HepG2 (cell line): Measurements from ENCODE around the gene CCDC183. TPM values are rescaled to one million over a fixed set of nuclear protein-coding genes. Genes with fewer than 3 reads are reported as not detected.

Experiments
- BCLAF1 ChIP-seq: fragments of 450-650 bp; IDR thresholded peaks from 2 replicates; pipeline ENCODE4 v1.6.1; 2017; ENCODE audit warnings: mild to moderate bottlenecking
- DPF2 ChIP-seq: sonication (generic); formaldehyde crosslinking; IDR thresholded peaks from 2 replicates; pipeline ENCODE4 v1.4.0; 2020; ENCODE audit warnings: mild to moderate bottlenecking, low read depth, missing genetic modification reagents, borderline replicate concordance
- FOXO1 ChIP-seq: sonication (generic); formaldehyde crosslinking; IDR thresholded peaks from 2 replicates; pipeline ENCODE4 v1.4.0; 2020; ENCODE audit warnings: missing genetic modification reagents
- HOXA3 ChIP-seq: sonication (generic); formaldehyde crosslinking; IDR thresholded peaks from 2 replicates; pipeline ENCODE4 v1.5.0; 2020; ENCODE audit warnings: missing genetic modification reagents
- KLF13 ChIP-seq: sonication (generic); formaldehyde crosslinking; IDR thresholded peaks from 2 replicates; pipeline ENCODE4 v1.4.0; 2020; ENCODE audit warnings: mild to moderate bottlenecking, missing genetic modification reagents
- MLX ChIP-seq: IDR thresholded peaks from 2 replicates; pipeline ENCODE4 v1.6.1; 2016
- NBN ChIP-seq: fragments of 450-650 bp; conservative IDR thresholded peaks from 2 replicates; pipeline ENCODE4 v1.6.1; 2017
- TCF7L2 ChIP-seq: IDR thresholded peaks from 2 replicates; pipeline ENCODE4 v1.6.1; 2011; ENCODE audit warnings: mild to moderate bottlenecking, low read depth, low read length, moderate library complexity
- ZGPAT ChIP-seq: IDR thresholded peaks from 2 replicates; pipeline ENCODE4 v1.6.1; 2016; ENCODE audit warnings: mild to moderate bottlenecking
- ZHX2 ChIP-seq, 2 experiments: sonication (generic) in 1 of 2; formaldehyde crosslinking in 1 of 2; IDR thresholded peaks; 2 replicates each; pipeline versions ENCODE4 v1.6.1 to v1.9.0; 2014 to 2022; ENCODE audit warnings: antibody characterized with exemption in 1 of 2, borderline replicate concordance in 1 of 2, inconsistent platforms in 1 of 2, low read depth in 1 of 2, missing genetic modification reagents in 1 of 2
- ZNF251 ChIP-seq: sonication (generic); formaldehyde crosslinking; IDR thresholded peaks from 2 replicates; pipeline ENCODE4 v1.9.0; 2021; ENCODE audit warnings: mild to moderate bottlenecking, missing genetic modification reagents
- ZNF460 ChIP-seq: sonication (generic); formaldehyde crosslinking; IDR thresholded peaks from 2 replicates; pipeline ENCODE4 v1.5.1; 2020; ENCODE audit warnings: missing genetic modification reagents, mild to moderate bottlenecking, borderline replicate concordance
- ZNF512 ChIP-seq: sonication (generic); formaldehyde crosslinking; IDR thresholded peaks from 2 replicates; pipeline ENCODE4 v1.4.0; 2020; ENCODE audit warnings: mild to moderate bottlenecking, missing genetic modification reagents
- ZNF543 ChIP-seq: sonication (generic); formaldehyde crosslinking; IDR thresholded peaks from 2 replicates; pipeline ENCODE4 v1.4.0; 2020; ENCODE audit warnings: mild to moderate bottlenecking, missing genetic modification reagents
- ZNF792 ChIP-seq: IDR thresholded peaks from 2 replicates; pipeline ENCODE4 v1.6.1; 2016
- polyA plus RNA-seq, 8 experiments: library from polyadenylated mRNA; depleted of rRNA in 3 of 8; stranded (reverse) in 7 of 8; unstranded in 1 of 8; fragments of >200 nt; fragmentation: Illumina TruSeq in 4 of 8; extraction: Trizol in 4 of 8; gene quantifications; 2 replicates each; pipeline versions ENCODE4 v1.2.1 to v1.2.3, GENCODE V29; 2011 to 2016; ENCODE audit warnings: low read depth in 4 of 8, missing spikeins in 1 of 8, mixed read lengths in 1 of 8; ENCODE audit not compliant: insufficient read depth in 1 of 8
- total RNA-seq, 5 experiments: library from RNA; depleted of rRNA; stranded (reverse); fragments of >200 nt; fragmentation: Illumina TruSeq; extraction: Trizol; gene quantifications; 2 replicates each; pipeline ENCODE4 v1.2.3, GENCODE V29; 2016; ENCODE audit warnings: low read depth in 1 of 5

Gene CCDC183
- total and polyA plus RNA-seq, 2 of the 13 experiments (the other 11 are each of a cell fraction or from before 2014, with no cell fraction given), result 5.0 to 66.4 TPM

- TF ChIP-seq ZHX2 (IDR thresholded peaks at IDR 0.05; ENCODE audit: low read depth) (peak; percentile 40; the same call in 1 of the 2 replicates), ZHX2 (CRISPR knock-in tag; IDR thresholded peaks at IDR 0.05; ENCODE audit: borderline replicate concordance) (0 out of 2 replicates have a peak, but pooled peaks have one; percentile 64), TCF7L2 (no peak), NBN (no peak), HOXA3 (CRISPR knock-in tag) (peak; percentile 85), FOXO1 (CRISPR knock-in tag) (peak; percentile 79), ZGPAT (CRISPR knock-in tag) (peak; percentile 76), ZNF543 (CRISPR knock-in tag) (peak; percentile 61; the same call in 1 of the 2 replicates), DPF2 (CRISPR knock-in tag) (peak; percentile 82), ZNF251 (no peak), BCLAF1 (no peak), ZNF460 (CRISPR knock-in tag) (no peak), ZNF792 (no peak), KLF13 (CRISPR knock-in tag) (no peak), MLX (peak; percentile 76), ZNF512 (no peak)
Observed at GRCh38 chr9:136799079-136799853, 3.1 kb downstream of the CCDC183 start (continued).
